ENCODE data around the gene FCSK. TPM values are rescaled to one million over a fixed set of nuclear protein-coding genes. Genes with fewer than 3 reads are reported as not detected.

FCSK gene
- polyA plus RNA-seq, 1 donor from 2014 or later: 10.7 TPM

- Histone ChIP-seq H3K9me3 (ENCODE audit: low read length) (no peaks in the 10 kb centered on the region), H3K36me3 (ENCODE audit: insufficient read depth, low read length) (no peaks in the 10 kb centered on the region), H3K4me2 (ENCODE audit: low read length) (no peak overlapping the region), H3K27ac (ENCODE audit: low read length) (no peak overlapping the region), H3K79me2 (replicated peaks; ENCODE audit: insufficient read depth, low read length) (no peaks in the 10 kb centered on the region), H3K9ac (ENCODE audit: low read length) (no peak overlapping the region), H3K4me3 (ENCODE audit: low read length) (no peak overlapping the region), H3F3A (ENCODE audit: insufficient read depth, low read length, poor library complexity, severe bottlenecking) (no peaks in the 10 kb centered on the region), H4K20me1 (ENCODE audit: insufficient read depth) (no peaks in the 10 kb centered on the region), H3K27me3 (ENCODE audit: insufficient read depth, low read depth, low read length) (no peaks in the 10 kb centered on the region), H3K9me2 (ENCODE audit: insufficient read depth, low read length) (no peaks in the 10 kb centered on the region), H2AFZ (ENCODE audit: low read depth, low read length) (no peak overlapping the region)
- no peak for TF ChIP-seq POLR2AphosphoS5 (IDR thresholded peaks at IDR 0.05)
- TF ChIP-seq TAF1 (IDR thresholded peaks at IDR 0.05; ENCODE audit: low read depth): no peak
- TF ChIP-seq, protein P1, sequence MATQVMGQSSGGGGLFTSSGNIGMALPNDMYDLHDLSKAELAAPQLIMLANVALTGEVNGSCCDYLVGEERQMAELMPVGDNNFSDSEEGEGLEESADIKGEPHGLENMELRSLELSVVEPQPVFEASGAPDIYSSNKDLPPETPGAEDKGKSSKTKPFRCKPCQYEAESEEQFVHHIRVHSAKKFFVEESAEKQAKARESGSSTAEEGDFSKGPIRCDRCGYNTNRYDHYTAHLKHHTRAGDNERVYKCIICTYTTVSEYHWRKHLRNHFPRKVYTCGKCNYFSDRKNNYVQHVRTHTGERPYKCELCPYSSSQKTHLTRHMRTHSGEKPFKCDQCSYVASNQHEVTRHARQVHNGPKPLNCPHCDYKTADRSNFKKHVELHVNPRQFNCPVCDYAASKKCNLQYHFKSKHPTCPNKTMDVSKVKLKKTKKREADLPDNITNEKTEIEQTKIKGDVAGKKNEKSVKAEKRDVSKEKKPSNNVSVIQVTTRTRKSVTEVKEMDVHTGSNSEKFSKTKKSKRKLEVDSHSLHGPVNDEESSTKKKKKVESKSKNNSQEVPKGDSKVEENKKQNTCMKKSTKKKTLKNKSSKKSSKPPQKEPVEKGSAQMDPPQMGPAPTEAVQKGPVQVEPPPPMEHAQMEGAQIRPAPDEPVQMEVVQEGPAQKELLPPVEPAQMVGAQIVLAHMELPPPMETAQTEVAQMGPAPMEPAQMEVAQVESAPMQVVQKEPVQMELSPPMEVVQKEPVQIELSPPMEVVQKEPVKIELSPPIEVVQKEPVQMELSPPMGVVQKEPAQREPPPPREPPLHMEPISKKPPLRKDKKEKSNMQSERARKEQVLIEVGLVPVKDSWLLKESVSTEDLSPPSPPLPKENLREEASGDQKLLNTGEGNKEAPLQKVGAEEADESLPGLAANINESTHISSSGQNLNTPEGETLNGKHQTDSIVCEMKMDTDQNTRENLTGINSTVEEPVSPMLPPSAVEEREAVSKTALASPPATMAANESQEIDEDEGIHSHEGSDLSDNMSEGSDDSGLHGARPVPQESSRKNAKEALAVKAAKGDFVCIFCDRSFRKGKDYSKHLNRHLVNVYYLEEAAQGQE (IDR thresholded peaks at IDR 0.05; ENCODE audit: borderline replicate concordance): no peak
- TF ChIP-seq RAD21 (conservative IDR thresholded peaks at IDR 0.05): no peak
- TF ChIP-seq EP300 (conservative IDR thresholded peaks at IDR 0.05; ENCODE audit: poor library complexity, severe bottlenecking): no peak
- TF ChIP-seq MXI1 (conservative IDR thresholded peaks at IDR 0.05; ENCODE audit: poor library complexity, severe bottlenecking): no peak
- TF ChIP-seq EZH2 (IDR thresholded peaks at IDR 0.05; ENCODE audit: borderline replicate concordance, insufficient read depth, low read length, poor library complexity, severe bottlenecking): no peak
- no peak for TF ChIP-seq CTCF (IDR thresholded peaks at IDR 0.05; ENCODE audit: poor library complexity, severe bottlenecking)
- no peak for TF ChIP-seq SMC3 (conservative IDR thresholded peaks at IDR 0.05; ENCODE audit: poor library complexity)
Measured at GRCh38 chr16:70472786-70473433, 18.5 kb downstream of the FCSK start.

DNA sequence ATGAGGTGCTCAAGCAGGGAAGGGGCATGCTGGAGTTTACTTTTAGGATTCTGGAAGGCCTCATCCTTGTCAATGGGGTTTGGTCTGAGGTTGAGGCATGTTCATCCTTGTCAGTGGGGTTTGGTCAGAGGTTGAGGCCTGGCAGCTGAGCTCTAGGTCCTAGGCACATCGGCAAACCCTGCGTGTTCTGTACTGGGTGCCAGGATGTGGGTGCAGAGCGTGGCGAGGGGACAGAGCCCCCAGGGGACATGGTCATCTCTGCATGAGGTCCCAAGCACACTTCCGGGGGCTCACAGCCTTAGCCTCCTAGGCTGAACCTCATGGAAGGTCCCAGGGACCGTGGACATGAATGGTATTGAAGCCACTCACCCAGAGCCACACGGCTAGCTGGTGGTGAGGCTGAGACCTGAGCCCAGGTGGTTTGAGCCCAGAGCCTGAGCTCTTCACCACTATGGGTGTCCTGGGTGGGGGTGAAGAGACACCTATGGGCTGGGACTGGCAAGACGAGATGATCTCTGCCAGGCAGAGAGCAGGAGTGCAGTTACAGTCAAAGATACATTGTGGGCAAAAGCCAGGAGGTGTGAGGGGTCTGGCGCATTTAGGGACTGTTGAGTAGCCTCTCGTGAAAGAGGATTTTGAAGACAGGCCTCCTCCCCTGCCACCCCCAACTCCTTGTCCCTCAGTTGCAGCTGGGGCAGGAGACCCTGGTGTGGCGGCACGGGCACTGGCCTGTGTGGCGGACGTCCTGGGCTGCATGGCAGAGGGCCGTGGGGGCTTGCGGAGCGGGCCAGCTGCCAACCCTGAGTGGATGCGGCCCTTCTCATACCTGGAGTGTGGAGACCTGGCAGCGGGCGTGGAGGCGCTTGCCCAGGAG, 19.3 kb downstream of the FCSK start:
- Histone ChIP-seq H3K9ac (ENCODE audit: low read length) (no peak overlapping the region), H3F3A (ENCODE audit: insufficient read depth, low read length, poor library complexity, severe bottlenecking) (no peaks in the 10 kb centered on the region), H3K9me3 (ENCODE audit: low read length) (no peaks in the 10 kb centered on the region), H3K4me3 (ENCODE audit: low read length) (no peak overlapping the region), H3K36me3 (ENCODE audit: insufficient read depth, low read length) (no peaks in the 10 kb centered on the region), H2AFZ (ENCODE audit: low read depth, low read length) (no peak overlapping the region), H3K27ac (ENCODE audit: low read length) (no peak overlapping the region), H3K79me2 (replicated peaks; ENCODE audit: insufficient read depth, low read length) (no peaks in the 10 kb centered on the region), H3K27me3 (ENCODE audit: insufficient read depth, low read depth, low read length) (no peaks in the 10 kb centered on the region), H3K4me2 (ENCODE audit: low read length) (no peak overlapping the region), H3K9me2 (ENCODE audit: insufficient read depth, low read length) (no peaks in the 10 kb centered on the region), H4K20me1 (ENCODE audit: insufficient read depth) (no peaks in the 10 kb centered on the region)
- TF ChIP-seq POLR2AphosphoS5 (IDR thresholded peaks at IDR 0.05) (no peak), EP300 (conservative IDR thresholded peaks at IDR 0.05; ENCODE audit: poor library complexity, severe bottlenecking) (no peak), RAD21 (conservative IDR thresholded peaks at IDR 0.05) (no peak), EZH2 (IDR thresholded peaks at IDR 0.05; ENCODE audit: borderline replicate concordance, insufficient read depth, low read length, poor library complexity, severe bottlenecking) (no peak), SMC3 (conservative IDR thresholded peaks at IDR 0.05; ENCODE audit: poor library complexity) (no peak), TAF1 (IDR thresholded peaks at IDR 0.05; ENCODE audit: low read depth) (no peak), CTCF (IDR thresholded peaks at IDR 0.05; ENCODE audit: poor library complexity, severe bottlenecking) (no peak), MXI1 (conservative IDR thresholded peaks at IDR 0.05; ENCODE audit: poor library complexity, severe bottlenecking) (no peak)
- TF ChIP-seq, protein P1 (IDR thresholded peaks at IDR 0.05; ENCODE audit: borderline replicate concordance): no peak
